SHP77 (cell line): ENCODE results near the gene ACO1.

ENCODE experiments used
- DNase-seq, 2 experiments: peaks; one replicate each; lab custom pipeline; 2025; lab: John Stamatoyannopoulos, UW

ACO1 gene

GRCh38 chr9:32497921-32498320 is 113.5 kb downstream of the ACO1 start:
- no peak for DNase-seq

GRCh38 chr9:32500768-32501167 is 116.3 kb downstream of the ACO1 start:
- DNase-seq = no peak

- DNase-seq = no peak
Measured at GRCh38 chr9:32501868-32502267, 117.4 kb downstream of the ACO1 start.

- no peak for DNase-seq
Measured at GRCh38 chr9:32502464-32502863, 118.0 kb downstream of the ACO1 start.

- no peak for DNase-seq
Measured at GRCh38 chr9:32503008-32503407, 118.6 kb downstream of the ACO1 start.
